WI38 (cell line): ENCODE data around the gene GNAS-AS1.
A peak's percentile ranks its signal among the peaks of the same experiment; 100 is the strongest.

ENCODE experiments used
- H3K4me3 ChIP-seq: 2 replicates; pipeline ENCODE4 v1.5.1; 2011; ENCODE audit warnings: low read depth, mild to moderate bottlenecking, control low read depth, low read length
- TF ChIP-seq, protein P1 (sequence below): IDR thresholded peaks from 2 replicates; pipeline ENCODE4 v1.5.1; 2012; ENCODE audit warnings: low read depth, mild to moderate bottlenecking, control low read depth, low read length

Gene GNAS-AS1

DNA sequence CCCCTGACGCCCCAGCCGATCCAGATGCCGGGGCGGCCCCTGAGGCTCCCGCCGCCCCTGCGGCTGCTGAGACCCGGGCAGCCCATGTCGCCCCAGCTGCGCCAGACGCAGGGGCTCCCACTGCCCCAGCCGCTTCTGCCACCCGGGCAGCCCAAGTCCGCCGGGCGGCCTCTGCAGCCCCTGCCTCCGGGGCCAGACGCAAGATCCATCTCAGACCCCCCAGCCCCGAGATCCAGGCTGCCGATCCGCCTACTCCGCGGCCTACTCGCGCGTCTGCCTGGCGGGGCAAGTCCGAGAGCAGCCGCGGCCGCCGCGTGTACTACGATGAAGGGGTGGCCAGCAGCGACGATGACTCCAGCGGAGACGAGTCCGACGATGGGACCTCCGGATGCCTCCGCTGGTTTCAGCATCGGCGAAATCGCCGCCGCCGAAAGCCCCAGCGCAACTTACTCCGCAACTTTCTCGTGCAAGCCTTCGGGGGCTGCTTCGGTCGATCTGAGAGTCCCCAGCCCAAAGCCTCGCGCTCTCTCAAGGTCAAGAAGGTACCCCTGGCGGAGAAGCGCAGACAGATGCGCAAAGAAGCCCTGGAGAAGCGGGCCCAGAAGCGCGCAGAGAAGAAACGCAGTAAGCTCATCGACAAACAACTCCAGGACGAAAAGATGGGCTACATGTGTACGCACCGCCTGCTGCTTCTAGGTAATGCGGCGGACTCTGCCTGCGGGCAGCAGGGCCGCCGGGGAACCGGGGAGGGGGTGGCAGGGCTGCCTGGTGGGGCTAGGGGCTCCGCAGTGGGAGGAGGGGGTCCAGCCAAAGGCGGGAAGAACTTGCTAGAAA, 4.2 kb upstream of the GNAS-AS1 start:
- TF ChIP-seq, protein P1, sequence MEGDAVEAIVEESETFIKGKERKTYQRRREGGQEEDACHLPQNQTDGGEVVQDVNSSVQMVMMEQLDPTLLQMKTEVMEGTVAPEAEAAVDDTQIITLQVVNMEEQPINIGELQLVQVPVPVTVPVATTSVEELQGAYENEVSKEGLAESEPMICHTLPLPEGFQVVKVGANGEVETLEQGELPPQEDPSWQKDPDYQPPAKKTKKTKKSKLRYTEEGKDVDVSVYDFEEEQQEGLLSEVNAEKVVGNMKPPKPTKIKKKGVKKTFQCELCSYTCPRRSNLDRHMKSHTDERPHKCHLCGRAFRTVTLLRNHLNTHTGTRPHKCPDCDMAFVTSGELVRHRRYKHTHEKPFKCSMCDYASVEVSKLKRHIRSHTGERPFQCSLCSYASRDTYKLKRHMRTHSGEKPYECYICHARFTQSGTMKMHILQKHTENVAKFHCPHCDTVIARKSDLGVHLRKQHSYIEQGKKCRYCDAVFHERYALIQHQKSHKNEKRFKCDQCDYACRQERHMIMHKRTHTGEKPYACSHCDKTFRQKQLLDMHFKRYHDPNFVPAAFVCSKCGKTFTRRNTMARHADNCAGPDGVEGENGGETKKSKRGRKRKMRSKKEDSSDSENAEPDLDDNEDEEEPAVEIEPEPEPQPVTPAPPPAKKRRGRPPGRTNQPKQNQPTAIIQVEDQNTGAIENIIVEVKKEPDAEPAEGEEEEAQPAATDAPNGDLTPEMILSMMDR = no peak
- no peak overlapping the region for H3K4me3 ChIP-seq

DNA sequence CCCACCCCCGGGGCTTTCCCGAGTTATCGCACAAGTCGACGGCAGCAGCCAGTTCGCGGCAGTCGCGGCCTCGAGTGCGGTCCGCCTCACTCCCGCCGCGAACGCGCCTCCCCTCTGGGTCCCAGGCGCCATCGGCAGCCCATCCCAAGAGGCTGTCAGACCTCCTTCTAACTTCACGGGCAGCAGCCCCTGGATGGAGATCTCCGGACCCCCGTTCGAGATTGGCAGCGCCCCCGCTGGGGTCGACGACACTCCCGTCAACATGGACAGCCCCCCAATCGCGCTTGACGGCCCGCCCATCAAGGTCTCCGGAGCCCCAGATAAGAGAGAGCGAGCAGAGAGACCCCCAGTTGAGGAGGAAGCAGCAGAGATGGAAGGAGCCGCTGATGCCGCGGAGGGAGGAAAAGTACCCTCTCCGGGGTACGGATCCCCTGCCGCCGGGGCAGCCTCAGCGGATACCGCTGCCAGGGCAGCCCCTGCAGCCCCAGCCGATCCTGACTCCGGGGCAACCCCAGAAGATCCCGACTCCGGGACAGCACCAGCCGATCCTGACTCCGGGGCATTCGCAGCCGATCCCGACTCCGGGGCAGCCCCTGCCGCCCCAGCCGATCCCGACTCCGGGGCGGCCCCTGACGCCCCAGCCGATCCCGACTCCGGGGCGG, 3.4 kb upstream of the GNAS-AS1 start:
- H3K4me3 ChIP-seq = no peak overlapping the region
- TF ChIP-seq, protein P1 = no peak

- TF ChIP-seq, protein P1 = no peak
- no peak overlapping the region for H3K4me3 ChIP-seq
Measured at GRCh38 chr20:58853466-58853865, 2.8 kb upstream of the GNAS-AS1 start.

GRCh38 chr20:58852543-58853271, 2.0 kb upstream of the GNAS-AS1 start, which contains the start of gene GNAS:
TSS of gene GNAS (plus strand) at chr20:58852716.
- H3K4me3 ChIP-seq = peak within 1 kb of the TSS; percentile 30; the same call in 1 of the 2 replicates
- TF ChIP-seq, protein P1 = peak; percentile 53

DNA sequence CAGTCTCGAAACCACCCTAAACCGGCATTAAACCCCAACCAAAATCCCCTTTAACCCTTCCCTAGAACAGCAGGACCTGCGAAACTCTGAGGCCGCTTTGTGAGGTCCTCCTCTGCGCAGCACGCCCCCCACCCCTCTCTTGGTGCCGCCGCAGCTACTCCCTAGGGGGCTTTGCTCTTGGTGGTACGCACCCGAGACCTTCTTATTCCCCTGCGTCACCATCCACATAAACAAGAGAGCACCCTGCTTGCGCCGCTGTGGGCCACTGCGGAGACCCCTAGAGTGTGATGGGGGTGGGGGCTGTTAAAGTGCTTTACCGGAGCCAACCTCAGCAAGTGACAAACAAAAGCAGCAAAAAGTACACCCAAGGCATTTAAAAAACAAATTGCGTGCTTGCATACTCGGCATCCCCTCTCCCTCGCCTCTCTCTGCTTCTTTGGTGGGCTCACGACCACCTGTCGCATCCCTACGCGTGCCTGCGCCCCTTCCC, 1.3 kb upstream of the GNAS-AS1 start:
- H3K4me3 ChIP-seq = no peak overlapping the region
- TF ChIP-seq, protein P1 = no peak

DNA sequence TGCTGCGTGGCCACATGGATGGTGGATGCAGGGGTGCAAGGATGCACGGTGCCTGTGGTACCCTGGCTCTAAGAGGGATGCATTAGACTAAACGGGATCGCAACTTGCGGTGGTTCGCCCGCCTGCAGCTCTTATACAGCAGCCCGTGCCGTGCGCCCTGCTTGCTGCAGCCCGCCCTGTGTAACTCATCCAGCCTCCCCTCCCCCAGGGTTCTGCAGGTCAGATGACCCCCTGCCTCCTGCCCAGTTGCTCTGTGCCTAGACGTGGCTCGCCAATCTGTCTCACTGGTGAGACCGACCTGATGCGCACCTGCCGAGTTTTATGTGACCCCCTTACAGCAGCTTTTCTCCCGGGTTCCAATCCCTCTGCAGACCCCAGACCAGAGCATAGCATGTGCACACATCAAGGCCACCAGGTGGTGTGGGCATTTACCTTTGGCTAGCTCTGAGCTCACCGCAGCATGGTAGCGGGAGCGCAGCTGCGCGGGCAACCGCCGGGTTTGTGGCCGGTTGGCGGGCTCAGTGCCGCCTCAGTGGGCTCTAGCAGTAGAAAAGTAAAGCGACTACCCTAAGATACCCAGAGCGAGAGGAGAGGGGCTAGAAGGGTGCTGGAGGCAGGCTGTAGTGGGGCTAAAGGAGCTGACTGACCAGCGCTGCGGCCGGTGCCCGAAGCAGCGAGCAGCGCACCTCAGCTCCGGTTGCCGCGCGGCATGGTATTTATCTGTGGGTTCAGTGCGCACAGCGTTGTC, 693 bp upstream of the GNAS-AS1 start:
- TF ChIP-seq, protein P1 = no peak
- H3K4me3 ChIP-seq = peak overlapping the region; percentile 67
